Measurements from ENCODE around the gene MGAT5. TPM values are rescaled to one million over a fixed set of nuclear protein-coding genes. Genes with fewer than 3 reads are reported as not detected.

MGAT5 gene
- total RNA-seq, 1 donor from 2014 or later, result 58.8 TPM

GRCh38 chr2:134257509-134257908 lies 3.6 kb downstream of the MGAT5 start:
- Mint-ChIP-seq H3K9me3 (ENCODE audit: unreplicated experiment) (no peaks in the 10 kb centered on the region), H3K4me3 (ENCODE audit: unreplicated experiment) (no peak overlapping the region), H3K4me1 (ENCODE audit: low read depth, unreplicated experiment) (peaks cover 9% of the 10 kb centered on the region), H3K27ac (ENCODE audit: unreplicated experiment) (no peak overlapping the region), H3K36me3 (ENCODE audit: unreplicated experiment) (no peaks in the 10 kb centered on the region), H3K27me3 (ENCODE audit: unreplicated experiment) (peaks cover 2% of the 10 kb centered on the region)
- TF ChIP-seq, protein P1, sequence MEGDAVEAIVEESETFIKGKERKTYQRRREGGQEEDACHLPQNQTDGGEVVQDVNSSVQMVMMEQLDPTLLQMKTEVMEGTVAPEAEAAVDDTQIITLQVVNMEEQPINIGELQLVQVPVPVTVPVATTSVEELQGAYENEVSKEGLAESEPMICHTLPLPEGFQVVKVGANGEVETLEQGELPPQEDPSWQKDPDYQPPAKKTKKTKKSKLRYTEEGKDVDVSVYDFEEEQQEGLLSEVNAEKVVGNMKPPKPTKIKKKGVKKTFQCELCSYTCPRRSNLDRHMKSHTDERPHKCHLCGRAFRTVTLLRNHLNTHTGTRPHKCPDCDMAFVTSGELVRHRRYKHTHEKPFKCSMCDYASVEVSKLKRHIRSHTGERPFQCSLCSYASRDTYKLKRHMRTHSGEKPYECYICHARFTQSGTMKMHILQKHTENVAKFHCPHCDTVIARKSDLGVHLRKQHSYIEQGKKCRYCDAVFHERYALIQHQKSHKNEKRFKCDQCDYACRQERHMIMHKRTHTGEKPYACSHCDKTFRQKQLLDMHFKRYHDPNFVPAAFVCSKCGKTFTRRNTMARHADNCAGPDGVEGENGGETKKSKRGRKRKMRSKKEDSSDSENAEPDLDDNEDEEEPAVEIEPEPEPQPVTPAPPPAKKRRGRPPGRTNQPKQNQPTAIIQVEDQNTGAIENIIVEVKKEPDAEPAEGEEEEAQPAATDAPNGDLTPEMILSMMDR (IDR thresholded peaks at IDR 0.05; ENCODE audit: partially characterized antibody, unreplicated experiment), result no peak
- DNase-seq, result no peak

DNA sequence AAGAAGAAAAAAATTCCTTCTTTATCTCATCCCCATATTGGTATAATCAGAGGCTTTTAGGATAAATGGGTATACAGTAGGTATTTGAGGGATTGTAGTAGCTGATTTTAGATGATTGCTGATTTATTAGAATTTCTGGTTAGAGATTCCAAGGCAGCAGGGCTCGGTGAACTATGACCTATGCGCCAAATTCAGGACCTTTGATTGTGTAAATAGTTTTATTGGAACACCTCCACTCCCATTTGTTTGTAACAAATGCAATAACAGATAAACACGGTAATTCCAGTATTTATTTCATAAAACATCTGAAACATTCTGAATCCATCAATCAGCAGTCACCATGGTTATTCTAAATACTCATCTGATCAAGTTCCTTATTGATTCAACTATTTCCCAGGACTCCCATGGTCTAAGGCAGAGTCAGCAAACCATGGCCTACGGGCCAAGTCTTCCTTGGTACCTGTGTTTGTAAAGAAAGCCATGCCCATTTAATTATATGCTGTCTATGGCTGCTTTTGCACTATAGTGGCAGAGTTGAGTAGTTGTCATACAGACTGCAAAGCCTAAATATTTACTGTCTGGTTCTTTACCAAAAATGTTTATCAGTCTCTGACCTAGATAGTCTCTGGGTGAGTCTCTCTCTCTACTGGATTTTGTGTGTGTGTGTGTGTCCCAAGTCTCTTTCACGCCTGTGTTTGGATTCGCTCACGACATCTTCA lies 4.3 kb downstream of the MGAT5 start:
- peaks cover 4% of the 10 kb centered on the region for H3K27me3 Mint-ChIP-seq (ENCODE audit: unreplicated experiment)
- H3K36me3 Mint-ChIP-seq (ENCODE audit: unreplicated experiment), result no peaks in the 10 kb centered on the region
- no peak overlapping the region for H3K4me3 Mint-ChIP-seq (ENCODE audit: unreplicated experiment)
- DNase-seq, result no peak
- H3K27ac Mint-ChIP-seq (ENCODE audit: unreplicated experiment), result no peak overlapping the region
- TF ChIP-seq, protein P1 (IDR thresholded peaks at IDR 0.05; ENCODE audit: partially characterized antibody, unreplicated experiment), result no peak
- peaks cover 9% of the 10 kb centered on the region for H3K4me1 Mint-ChIP-seq (ENCODE audit: low read depth, unreplicated experiment)
- H3K9me3 Mint-ChIP-seq (ENCODE audit: unreplicated experiment), result no peaks in the 10 kb centered on the region

- Mint-ChIP-seq H3K4me1 (ENCODE audit: low read depth, unreplicated experiment) (peaks cover 9% of the 10 kb centered on the region), H3K36me3 (ENCODE audit: unreplicated experiment) (no peaks in the 10 kb centered on the region), H3K9me3 (ENCODE audit: unreplicated experiment) (no peaks in the 10 kb centered on the region), H3K4me3 (ENCODE audit: unreplicated experiment) (no peak overlapping the region), H3K27ac (ENCODE audit: unreplicated experiment) (no peak overlapping the region), H3K27me3 (ENCODE audit: unreplicated experiment) (peaks cover 3% of the 10 kb centered on the region)
- DNase-seq, result no peak
- TF ChIP-seq, protein P1 (IDR thresholded peaks at IDR 0.05; ENCODE audit: partially characterized antibody, unreplicated experiment), result no peak
These were observed 5.0 kb downstream of the MGAT5 start for GRCh38 chr2:134258684-134259388.

- H3K27me3 Mint-ChIP-seq (ENCODE audit: unreplicated experiment), result peaks cover 2% of the 10 kb centered on the region
- peaks cover 9% of the 10 kb centered on the region for H3K4me1 Mint-ChIP-seq (ENCODE audit: low read depth, unreplicated experiment)
- H3K27ac Mint-ChIP-seq (ENCODE audit: unreplicated experiment), result no peak overlapping the region
- no peaks in the 10 kb centered on the region for H3K36me3 Mint-ChIP-seq (ENCODE audit: unreplicated experiment)
- no peak overlapping the region for H3K4me3 Mint-ChIP-seq (ENCODE audit: unreplicated experiment)
- TF ChIP-seq, protein P1 (IDR thresholded peaks at IDR 0.05; ENCODE audit: partially characterized antibody, unreplicated experiment), result no peak
- no peaks in the 10 kb centered on the region for H3K9me3 Mint-ChIP-seq (ENCODE audit: unreplicated experiment)
- no peak for DNase-seq
These were observed 5.7 kb downstream of the MGAT5 start for GRCh38 chr2:134259571-134259970.

- no peak overlapping the region for H3K4me3 Mint-ChIP-seq (ENCODE audit: unreplicated experiment)
- peaks cover 2% of the 10 kb centered on the region for H3K27me3 Mint-ChIP-seq (ENCODE audit: unreplicated experiment)
- TF ChIP-seq, protein P1 (IDR thresholded peaks at IDR 0.05; ENCODE audit: partially characterized antibody, unreplicated experiment), result no peak
- no peak overlapping the region for H3K27ac Mint-ChIP-seq (ENCODE audit: unreplicated experiment)
- H3K36me3 Mint-ChIP-seq (ENCODE audit: unreplicated experiment), result no peaks in the 10 kb centered on the region
- H3K4me1 Mint-ChIP-seq (ENCODE audit: low read depth, unreplicated experiment), result peaks cover 9% of the 10 kb centered on the region
- no peaks in the 10 kb centered on the region for H3K9me3 Mint-ChIP-seq (ENCODE audit: unreplicated experiment)
- DNase-seq, result no peak
These were observed 6.1 kb downstream of the MGAT5 start for GRCh38 chr2:134259994-134260393.

Data from glutamatergic neuron (in vitro differentiated cells).